Esophagus squamous epithelium (tissue), 4 donors: ENCODE data around the gene RTN4RL2.

Source experiments
- CTCF ChIP-seq, 6 experiments: fragments of 450-650 bp in 4 of 6; fragments of 200-600 bp in 2 of 6; sonication (generic) in 2 of 6; IDR thresholded peaks; one replicate each; pipeline ENCODE4 v1.5.1; 2016 to 2019; ENCODE audit warnings: antibody characterized with exemption in 6 of 6, mild to moderate bottlenecking in 4 of 6, moderate library complexity in 4 of 6
- POLR2A ChIP-seq, 4 donors: fragments of 450-650 bp; IDR thresholded peaks; one replicate each; pipeline ENCODE4 v1.6.1; 2017; ENCODE audit warnings: antibody characterized with exemption in 4 of 4, mild to moderate bottlenecking in 4 of 4, moderate library complexity in 3 of 4

- TF ChIP-seq CTCF (IDR thresholded peaks at IDR 0.05) (no peak), POLR2A (IDR thresholded peaks at IDR 0.05) (no peak)
Measured at GRCh38 chr11:57490456-57491248, 30.3 kb downstream of the RTN4RL2 start.
